ENCODE results near the gene PORCN.

GRCh38 chrX:48504261-48504660 is 4.5 kb upstream of the PORCN start:
- TF ChIP-seq CTCF (conservative IDR thresholded peaks at IDR 0.05; ENCODE audit: low read depth, low read length) (no peak), CEBPB (IDR thresholded peaks at IDR 0.05; ENCODE audit: low read depth, low read length) (no peak), MXI1 (IDR thresholded peaks at IDR 0.05; ENCODE audit: borderline replicate concordance, low read depth, low read length) (no peak), POLR2A (IDR thresholded peaks at IDR 0.05; ENCODE audit: low read depth, low read length) (no peak), RAD21 (IDR thresholded peaks at IDR 0.05; ENCODE audit: low read length) (no peak), USF2 (IDR thresholded peaks at IDR 0.05; ENCODE audit: low read depth, low read length) (no peak), RCOR1 (IDR thresholded peaks at IDR 0.05; ENCODE audit: insufficient replicate concordance, low read length) (no peak), ELK1 (IDR thresholded peaks at IDR 0.05; ENCODE audit: borderline replicate concordance, low read depth, low read length) (no peak), BHLHE40 (IDR thresholded peaks at IDR 0.05; ENCODE audit: low read depth, low read length) (no peak), SMC3 (IDR thresholded peaks at IDR 0.05; ENCODE audit: low read depth, low read length) (no peak), RFX5 (IDR thresholded peaks at IDR 0.05; ENCODE audit: low read depth, low read length) (no peak)
